ENCODE results near the gene LYRM4.
"Not testable (repeated sequence)": the region's sequence is repeated elsewhere in the genome, so short reads cannot be mapped to it uniquely, and the experiment has no call there.

The LYRM4 gene

DNA sequence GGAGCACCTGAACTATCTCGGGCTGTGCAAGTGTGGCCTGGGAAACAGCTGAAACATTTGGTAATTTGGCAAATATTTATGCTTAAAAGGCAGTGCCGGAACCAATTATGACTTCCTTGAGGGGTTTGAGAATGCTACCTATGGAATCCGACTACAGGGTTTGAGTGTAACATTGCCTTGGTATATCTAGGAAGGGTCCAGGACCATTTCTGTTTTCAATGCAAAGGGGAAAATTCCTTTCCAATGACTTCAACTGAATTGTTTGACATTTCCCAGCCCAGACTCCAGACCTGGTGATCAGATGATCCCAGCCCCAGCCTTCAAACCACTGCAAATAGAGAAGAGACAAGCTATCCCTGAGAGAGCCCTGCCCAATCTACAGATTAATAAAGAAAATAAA lies 180.2 kb downstream of the LYRM4 start:
- Histone ChIP-seq H3K4me1 (ENCODE audit: insufficient read depth, low read length) (no peaks in the 10 kb centered on the region; the same call in 1 of the 2 replicates), H3K9me3 (ENCODE audit: control insufficient read depth, insufficient read depth, low read length) (peaks cover 3% of the 10 kb centered on the region; the same call in 1 of the 2 replicates), H3K36me3 (ENCODE audit: insufficient read depth, low read length) (no peaks in the 10 kb centered on the region; the same call in 1 of the 2 replicates), H3K9ac (ENCODE audit: low read depth, low read length) (no peak overlapping the region)

DNA sequence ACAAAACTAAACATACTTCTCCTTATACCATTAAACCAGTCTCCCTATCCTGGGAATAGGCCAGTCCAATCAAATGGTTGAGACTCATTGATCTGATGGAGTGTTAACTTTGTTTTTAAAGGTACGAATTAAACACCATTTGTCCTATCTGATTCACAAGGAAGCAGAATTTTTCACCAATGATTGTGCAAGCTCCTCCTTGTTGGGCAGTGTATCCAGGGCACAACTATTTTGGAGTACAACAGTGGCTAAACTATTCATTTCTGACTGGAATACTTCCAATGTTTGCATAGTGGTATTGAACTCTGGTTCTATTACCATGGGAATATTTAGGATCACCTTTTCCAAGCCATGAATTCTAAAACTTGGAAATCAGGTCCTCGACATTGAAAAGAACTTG lies 181.1 kb downstream of the LYRM4 start:
- Histone ChIP-seq H3K9me3 (ENCODE audit: control insufficient read depth, insufficient read depth, low read length) (peaks cover 3% of the 10 kb centered on the region; the same call in 1 of the 2 replicates), H3K36me3 (ENCODE audit: insufficient read depth, low read length) (no peaks in the 10 kb centered on the region; the same call in 1 of the 2 replicates), H3K9ac (ENCODE audit: low read depth, low read length) (no peak overlapping the region), H3K4me1 (ENCODE audit: insufficient read depth, low read length) (no peaks in the 10 kb centered on the region; the same call in 1 of the 2 replicates)

GRCh38 chr6:5078121-5078669 lies 182.6 kb downstream of the LYRM4 start:
- Histone ChIP-seq H3K9ac (ENCODE audit: low read depth, low read length) (no peak overlapping the region), H3K4me1 (ENCODE audit: insufficient read depth, low read length) (no peaks in the 10 kb centered on the region; the same call in 1 of the 2 replicates), H3K9me3 (ENCODE audit: control insufficient read depth, insufficient read depth, low read length) (peaks cover 3% of the 10 kb centered on the region; the same call in 1 of the 2 replicates), H3K36me3 (ENCODE audit: insufficient read depth, low read length) (no peaks in the 10 kb centered on the region; the same call in 1 of the 2 replicates)

- Histone ChIP-seq H3K9me3 (ENCODE audit: control insufficient read depth, insufficient read depth, low read length) (peaks cover 3% of the 10 kb centered on the region; the same call in 1 of the 2 replicates), H3K9ac (ENCODE audit: low read depth, low read length) (no peak overlapping the region), H3K4me1 (ENCODE audit: insufficient read depth, low read length) (no peaks in the 10 kb centered on the region), H3K36me3 (ENCODE audit: insufficient read depth, low read length) (no peaks in the 10 kb centered on the region; the same call in 1 of the 2 replicates)
These were observed 183.8 kb downstream of the LYRM4 start for GRCh38 chr6:5076931-5077330.

- H3K9me3 ChIP-seq (ENCODE audit: control insufficient read depth, insufficient read depth, low read length): no peaks in the 10 kb centered on the region
- no peaks in the 10 kb centered on the region for H3K4me1 ChIP-seq (ENCODE audit: insufficient read depth, low read length)
- no peaks in the 10 kb centered on the region; the same call in 1 of the 2 replicates for H3K36me3 ChIP-seq (ENCODE audit: insufficient read depth, low read length)
- H3K9ac ChIP-seq (ENCODE audit: low read depth, low read length): no peak overlapping the region
These were observed 186.8 kb downstream of the LYRM4 start for GRCh38 chr6:5073992-5074391.

DNA sequence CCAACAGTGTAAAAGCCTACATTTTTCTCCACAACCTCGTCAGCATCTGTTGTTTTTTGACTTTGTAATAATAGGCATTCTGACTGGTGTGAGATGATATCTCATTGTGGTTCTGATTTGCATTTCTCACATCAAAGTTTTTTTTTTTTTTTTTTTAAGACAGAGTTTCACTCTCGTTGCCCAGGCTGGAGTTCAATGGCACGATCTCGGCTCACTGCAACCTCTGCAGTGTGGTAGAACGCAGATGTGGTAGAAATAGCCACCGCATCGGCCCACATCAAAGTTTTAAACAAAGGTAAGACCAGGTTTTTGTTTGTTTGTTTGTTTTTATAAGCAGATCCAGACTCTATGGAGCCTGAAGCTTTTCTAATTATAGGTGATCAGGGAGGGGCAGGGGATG lies 188.3 kb downstream of the LYRM4 start:
- H3K4me1 ChIP-seq (ENCODE audit: insufficient read depth, low read length): no peaks in the 10 kb centered on the region
- H3K9me3 ChIP-seq (ENCODE audit: control insufficient read depth, insufficient read depth, low read length): no peaks in the 10 kb centered on the region; the same call in 1 of the 2 replicates
- no peaks in the 10 kb centered on the region; the same call in 1 of the 2 replicates for H3K36me3 ChIP-seq (ENCODE audit: insufficient read depth, low read length)
- H3K9ac ChIP-seq (ENCODE audit: low read depth, low read length): no peak overlapping the region

DNA sequence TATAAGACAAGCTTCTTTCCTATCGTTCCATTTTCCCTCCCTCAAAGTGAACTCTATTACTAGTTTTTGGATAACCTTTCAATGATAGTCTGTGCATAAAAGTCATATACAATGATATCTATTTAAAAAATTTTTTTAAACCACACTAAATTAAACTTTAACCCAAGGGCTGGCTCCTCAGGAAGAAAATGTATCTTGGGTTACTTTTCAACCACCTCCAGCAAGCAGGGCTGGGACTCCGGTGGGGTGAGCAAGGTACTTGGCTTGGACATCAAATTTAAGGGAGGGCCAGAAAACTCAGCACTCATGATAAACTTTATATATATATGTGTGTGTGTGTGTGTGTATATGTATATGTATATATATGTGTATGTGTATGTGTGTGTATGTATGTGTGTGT lies 189.5 kb downstream of the LYRM4 start:
- Histone ChIP-seq H3K9me3 (ENCODE audit: control insufficient read depth, insufficient read depth, low read length) (no peaks in the 10 kb centered on the region; the same call in 1 of the 2 replicates), H3K36me3 (ENCODE audit: insufficient read depth, low read length) (no peaks in the 10 kb centered on the region; the same call in 1 of the 2 replicates), H3K4me1 (ENCODE audit: insufficient read depth, low read length) (no peaks in the 10 kb centered on the region), H3K9ac (ENCODE audit: low read depth, low read length) (no peak overlapping the region)

DNA sequence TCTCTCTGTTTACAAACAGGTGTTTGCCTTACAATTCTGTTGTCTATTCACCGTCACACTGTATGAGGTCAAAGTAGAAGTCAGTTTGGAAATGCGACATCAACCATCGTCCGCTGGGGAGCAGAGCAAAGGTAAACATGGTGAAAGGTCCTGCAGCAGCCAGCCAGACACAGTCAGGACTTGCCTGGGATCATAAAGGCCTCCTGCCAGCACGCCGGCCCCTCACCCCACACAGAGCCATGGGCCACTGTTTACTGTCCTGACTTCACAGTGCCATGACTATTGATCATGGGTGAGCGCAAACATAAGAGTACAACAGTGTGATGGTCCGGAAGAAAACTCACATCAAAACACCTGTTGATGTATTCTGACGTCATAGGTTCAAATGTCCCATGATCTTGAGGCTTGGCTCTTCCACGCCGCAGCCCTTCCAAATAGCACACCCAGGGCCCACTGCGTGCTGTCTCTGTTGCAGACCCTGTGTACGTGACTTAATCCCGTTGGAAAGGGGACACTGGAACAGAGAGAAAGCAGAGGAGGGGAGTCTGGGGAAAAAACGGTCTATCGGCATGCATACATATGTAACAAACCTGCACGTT lies 192.5 kb downstream of the LYRM4 start:
- Histone ChIP-seq H3K9me3 (ENCODE audit: control insufficient read depth, insufficient read depth, low read length) (no peaks in the 10 kb centered on the region; the same call in 1 of the 2 replicates), H3K4me1 (ENCODE audit: insufficient read depth, low read length) (no peaks in the 10 kb centered on the region), H3K9ac (ENCODE audit: low read depth, low read length) (no peak overlapping the region), H3K36me3 (ENCODE audit: insufficient read depth, low read length) (no peaks in the 10 kb centered on the region; the same call in 1 of the 2 replicates)

DNA sequence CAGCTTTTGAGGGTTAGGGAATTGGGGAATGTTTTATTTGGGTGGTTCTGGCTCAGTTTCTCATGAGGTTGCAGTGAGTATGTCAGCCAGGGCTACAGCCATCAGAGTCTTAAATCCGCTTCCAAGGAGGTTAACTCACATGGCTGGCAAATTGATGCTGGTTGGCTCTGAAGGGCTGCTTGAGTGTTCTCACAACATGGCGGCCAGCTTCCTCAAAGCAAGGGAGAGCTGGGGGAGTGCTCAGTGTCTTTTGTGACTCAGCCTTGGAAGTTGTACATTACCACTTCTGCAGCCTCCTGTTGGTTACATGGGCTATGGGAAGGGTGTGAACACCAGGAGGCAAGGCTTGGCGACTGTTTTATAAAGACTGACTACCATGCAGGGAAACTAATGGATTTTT lies 193.4 kb downstream of the LYRM4 start:
- H3K9me3 ChIP-seq (ENCODE audit: control insufficient read depth, insufficient read depth, low read length): no peaks in the 10 kb centered on the region; the same call in 1 of the 2 replicates
- H3K9ac ChIP-seq (ENCODE audit: low read depth, low read length): no peak overlapping the region
- H3K4me1 ChIP-seq (ENCODE audit: insufficient read depth, low read length): no peaks in the 10 kb centered on the region
- H3K36me3 ChIP-seq (ENCODE audit: insufficient read depth, low read length): no peaks in the 10 kb centered on the region; the same call in 1 of the 2 replicates

DNA sequence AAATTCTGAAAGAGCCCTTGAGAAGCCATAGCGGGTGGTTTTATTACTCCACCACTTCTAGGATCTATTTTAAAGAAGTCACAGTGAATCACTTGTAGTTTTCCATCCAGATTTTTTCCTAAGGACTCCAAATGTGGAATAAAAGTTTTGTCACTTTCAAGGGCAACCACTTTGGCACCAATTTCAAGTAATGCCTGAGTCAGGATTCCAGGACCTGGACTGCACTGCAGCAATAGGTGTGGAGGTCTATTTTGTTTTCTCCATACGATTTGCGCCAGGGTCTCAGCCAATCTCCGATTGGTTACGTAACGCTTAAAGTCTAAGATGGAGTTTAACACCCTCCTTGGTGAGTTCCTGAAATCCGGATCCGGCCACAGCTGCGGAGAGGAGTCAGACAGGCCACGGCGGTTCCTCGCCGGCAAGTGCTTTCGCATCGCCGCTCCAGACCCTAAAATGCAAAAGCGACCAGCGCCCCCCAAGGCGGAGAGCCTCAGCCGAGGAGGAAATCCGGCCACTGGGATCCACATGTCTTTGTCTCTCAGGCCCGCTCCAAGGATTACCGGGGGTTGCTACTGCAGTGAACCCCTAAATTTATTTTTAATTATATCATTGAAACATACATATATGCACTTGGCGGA lies 194.2 kb downstream of the LYRM4 start:
- Histone ChIP-seq H3K36me3 (ENCODE audit: insufficient read depth, low read length) (no peaks in the 10 kb centered on the region; the same call in 1 of the 2 replicates), H3K4me1 (ENCODE audit: insufficient read depth, low read length) (no peaks in the 10 kb centered on the region), H3K9me3 (ENCODE audit: control insufficient read depth, insufficient read depth, low read length) (no peaks in the 10 kb centered on the region; the same call in 1 of the 2 replicates), H3K9ac (ENCODE audit: low read depth, low read length) (no peak overlapping the region)

DNA sequence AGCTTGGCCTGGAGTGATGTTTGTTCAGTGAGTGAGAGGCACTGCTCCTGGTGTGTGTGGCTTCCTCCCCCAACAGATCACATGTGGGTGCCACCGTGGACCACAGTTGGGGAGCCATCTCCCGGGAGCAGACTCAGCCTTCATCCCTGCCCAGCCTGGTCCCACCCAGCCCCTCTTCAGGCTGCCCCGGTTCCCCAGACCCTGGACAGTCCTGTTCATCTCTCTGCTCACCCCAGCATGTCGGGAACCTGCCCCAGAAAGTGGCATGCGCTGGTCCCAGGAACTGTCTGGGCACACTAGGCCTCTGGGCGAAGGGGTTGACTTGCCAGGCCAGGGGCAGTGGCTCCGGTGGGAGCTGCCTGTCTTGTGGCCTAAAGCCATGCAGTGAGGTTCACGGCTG lies 197.1 kb downstream of the LYRM4 start:
- Histone ChIP-seq H3K9me3 (ENCODE audit: control insufficient read depth, insufficient read depth, low read length) (no peaks in the 10 kb centered on the region; the same call in 1 of the 2 replicates), H3K4me1 (ENCODE audit: insufficient read depth, low read length) (no peaks in the 10 kb centered on the region), H3K9ac (ENCODE audit: low read depth, low read length) (no peak overlapping the region), H3K36me3 (ENCODE audit: insufficient read depth, low read length) (no peaks in the 10 kb centered on the region; the same call in 1 of the 2 replicates)

- H3K9ac ChIP-seq (ENCODE audit: low read depth, low read length): no peak overlapping the region
- H3K4me1 ChIP-seq (ENCODE audit: insufficient read depth, low read length): no peaks in the 10 kb centered on the region
- H3K9me3 ChIP-seq (ENCODE audit: control insufficient read depth, insufficient read depth, low read length): no peaks in the 10 kb centered on the region; the same call in 1 of the 2 replicates
- H3K36me3 ChIP-seq (ENCODE audit: insufficient read depth, low read length): no peaks in the 10 kb centered on the region
These were observed 199.6 kb downstream of the LYRM4 start for GRCh38 chr6:5061152-5061551.

GRCh38 chr6:5060439-5060838 lies 200.3 kb downstream of the LYRM4 start:
- H3K9ac ChIP-seq (ENCODE audit: low read depth, low read length); H3K36me3 ChIP-seq (ENCODE audit: insufficient read depth, low read length); H3K4me1 ChIP-seq (ENCODE audit: insufficient read depth, low read length); H3K9me3 ChIP-seq (ENCODE audit: control insufficient read depth, insufficient read depth, low read length): not testable (repeated sequence)

- Histone ChIP-seq H3K36me3 (ENCODE audit: insufficient read depth, low read length) (no peaks in the 10 kb centered on the region), H3K9me3 (ENCODE audit: control insufficient read depth, insufficient read depth, low read length) (0 out of 2 replicates have a peak, but pooled peaks cover 4% of the 10 kb centered on the region), H3K9ac (ENCODE audit: low read depth, low read length) (no peak overlapping the region), H3K4me1 (ENCODE audit: insufficient read depth, low read length) (no peaks in the 10 kb centered on the region)
These were observed 201.5 kb downstream of the LYRM4 start for GRCh38 chr6:5059036-5059896.

Data from ES-I3 (cell line).